ENCODE data around the gene INPP5A.

INPP5A gene

GRCh38 chr10:132600416-132600815 lies 62.8 kb downstream of the INPP5A start:
- H3K27me3 ChIP-seq (ENCODE audit: control insufficient read depth, low read length): no peaks in the 10 kb centered on the region
- TF ChIP-seq EZH2phosphoT487 (IDR thresholded peaks at IDR 0.05; ENCODE audit: borderline replicate concordance, low read length): no peak
- no peak for TF ChIP-seq CTCF (IDR thresholded peaks at IDR 0.05; ENCODE audit: low read depth, low read length, poor library complexity, severe bottlenecking)
- no peaks in the 10 kb centered on the region for H3F3A ChIP-seq (ENCODE audit: control insufficient read depth, insufficient read depth)
- H4K20me1 ChIP-seq (ENCODE audit: control insufficient read depth, insufficient read depth, low read depth, low read length): no peaks in the 10 kb centered on the region
- H3K79me2 ChIP-seq (ENCODE audit: control insufficient read depth, low read length): peaks cover 3% of the 10 kb centered on the region
- no peak overlapping the region for H3K27ac ChIP-seq (ENCODE audit: low read depth, low read length)
- H3K36me3 ChIP-seq (ENCODE audit: control insufficient read depth, low read length): no peaks in the 10 kb centered on the region
- H3K9me3 ChIP-seq (ENCODE audit: control insufficient read depth, insufficient read depth, low read length): peaks cover 25% of the 10 kb centered on the region; the same call in 1 of the 2 replicates
- no peak overlapping the region for H3K4me3 ChIP-seq (ENCODE audit: low read length)
- no peak overlapping the region for H3K4me2 ChIP-seq (ENCODE audit: low read length)
- H3K4me1 ChIP-seq (ENCODE audit: control insufficient read depth, low read length): no peaks in the 10 kb centered on the region
- no peaks in the 10 kb centered on the region for H3K9me2 ChIP-seq (replicated peaks; ENCODE audit: control insufficient read depth, low read length)

GRCh38 chr10:132601567-132601966 lies 64.0 kb downstream of the INPP5A start:
- Histone ChIP-seq H3K4me3 (ENCODE audit: low read length) (no peak overlapping the region), H3F3A (ENCODE audit: control insufficient read depth, insufficient read depth) (no peaks in the 10 kb centered on the region), H3K27ac (ENCODE audit: low read depth, low read length) (no peak overlapping the region), H3K36me3 (ENCODE audit: control insufficient read depth, low read length) (no peaks in the 10 kb centered on the region), H4K20me1 (ENCODE audit: control insufficient read depth, insufficient read depth, low read depth, low read length) (no peaks in the 10 kb centered on the region), H3K9me3 (ENCODE audit: control insufficient read depth, insufficient read depth, low read length) (peaks cover 25% of the 10 kb centered on the region; the same call in 1 of the 2 replicates), H3K4me2 (ENCODE audit: low read length) (no peak overlapping the region), H3K27me3 (ENCODE audit: control insufficient read depth, low read length) (no peaks in the 10 kb centered on the region), H3K79me2 (ENCODE audit: control insufficient read depth, low read length) (peaks cover 3% of the 10 kb centered on the region), H3K4me1 (ENCODE audit: control insufficient read depth, low read length) (no peaks in the 10 kb centered on the region), H3K9me2 (replicated peaks; ENCODE audit: control insufficient read depth, low read length) (no peaks in the 10 kb centered on the region)
- TF ChIP-seq CTCF (IDR thresholded peaks at IDR 0.05; ENCODE audit: low read depth, low read length, poor library complexity, severe bottlenecking): no peak
- TF ChIP-seq EZH2phosphoT487 (IDR thresholded peaks at IDR 0.05; ENCODE audit: borderline replicate concordance, low read length): no peak

- H3K27ac ChIP-seq (ENCODE audit: low read depth, low read length): no peak overlapping the region
- H3F3A ChIP-seq (ENCODE audit: control insufficient read depth, insufficient read depth): no peaks in the 10 kb centered on the region
- no peak overlapping the region for H3K4me3 ChIP-seq (ENCODE audit: low read length)
- H3K4me2 ChIP-seq (ENCODE audit: low read length): no peak overlapping the region
- H3K36me3 ChIP-seq (ENCODE audit: control insufficient read depth, low read length): no peaks in the 10 kb centered on the region
- no peaks in the 10 kb centered on the region for H3K9me2 ChIP-seq (replicated peaks; ENCODE audit: control insufficient read depth, low read length)
- TF ChIP-seq CTCF (IDR thresholded peaks at IDR 0.05; ENCODE audit: low read depth, low read length, poor library complexity, severe bottlenecking): no peak
- no peak for TF ChIP-seq EZH2phosphoT487 (IDR thresholded peaks at IDR 0.05; ENCODE audit: borderline replicate concordance, low read length)
- H3K79me2 ChIP-seq (ENCODE audit: control insufficient read depth, low read length): no peaks in the 10 kb centered on the region; the same call in none of the 2 replicates
- no peaks in the 10 kb centered on the region for H3K4me1 ChIP-seq (ENCODE audit: control insufficient read depth, low read length)
- no peaks in the 10 kb centered on the region for H3K27me3 ChIP-seq (ENCODE audit: control insufficient read depth, low read length)
- H4K20me1 ChIP-seq (ENCODE audit: control insufficient read depth, insufficient read depth, low read depth, low read length): no peaks in the 10 kb centered on the region
- H3K9me3 ChIP-seq (ENCODE audit: control insufficient read depth, insufficient read depth, low read length): peaks cover 18% of the 10 kb centered on the region; the same call in 1 of the 2 replicates
Observed at GRCh38 chr10:132602614-132603013, 65.0 kb downstream of the INPP5A start.

Measured in DOHH2 (cell line).